ENCODE data around the gene HENMT1.

DNA sequence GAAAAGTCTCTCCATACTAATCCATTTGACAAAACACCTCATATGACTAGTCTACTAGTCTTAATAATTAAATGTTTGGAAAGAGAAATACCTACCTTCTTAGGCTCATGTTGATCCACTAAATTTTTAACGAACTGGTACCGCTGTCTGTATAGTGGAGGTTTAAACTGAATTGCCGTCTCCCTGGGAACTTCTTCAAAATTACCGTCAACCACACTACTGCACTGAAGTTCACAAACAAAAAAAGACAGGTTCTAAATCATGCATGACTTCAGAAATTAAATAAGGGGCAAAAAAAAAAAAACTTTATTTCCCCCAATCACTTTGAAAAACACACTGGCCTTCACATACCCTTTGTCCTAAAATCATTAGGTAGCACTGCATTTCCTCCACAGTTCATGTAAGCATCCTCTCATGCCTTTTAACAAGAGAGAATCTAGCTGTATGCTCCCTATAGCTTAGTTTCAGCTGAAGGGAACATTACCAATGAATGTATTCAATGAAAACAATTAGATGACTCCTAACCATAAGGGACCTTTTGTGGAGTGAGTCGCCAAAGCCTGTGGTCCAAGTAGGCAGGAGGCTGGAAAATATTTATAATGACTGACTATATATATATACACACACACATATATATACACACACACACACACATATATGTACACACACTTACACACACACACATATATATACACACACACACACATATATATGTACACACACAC, 3.4 kb downstream of the HENMT1 start:
- TF ChIP-seq, protein P1, sequence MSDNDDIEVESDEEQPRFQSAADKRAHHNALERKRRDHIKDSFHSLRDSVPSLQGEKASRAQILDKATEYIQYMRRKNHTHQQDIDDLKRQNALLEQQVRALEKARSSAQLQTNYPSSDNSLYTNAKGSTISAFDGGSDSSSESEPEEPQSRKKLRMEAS (IDR thresholded peaks at IDR 0.05; ENCODE audit: low read depth), result no peak
- TF ChIP-seq POLR2AphosphoS5 (IDR thresholded peaks at IDR 0.05; ENCODE audit: low read depth, low read length) (no peak), CTCF (IDR thresholded peaks at IDR 0.05) (no peak), EP300 (IDR thresholded peaks at IDR 0.05; ENCODE audit: borderline replicate concordance in 1 of 2, low read depth in 1 of 2, low read length in 1 of 2) (no peak), IRF3 (IDR thresholded peaks at IDR 0.05; ENCODE audit: low read depth, low read length) (no peak), JUND (IDR thresholded peaks at IDR 0.05) (no peak), GATA2 (CRISPR knock-in tag; IDR thresholded peaks at IDR 0.05) (no peak), RXRA (IDR thresholded peaks at IDR 0.05; ENCODE audit: borderline replicate concordance, low read depth) (no peak), RAD21 (IDR thresholded peaks at IDR 0.05; ENCODE audit: low read length) (no peak), SMC3 (IDR thresholded peaks at IDR 0.05; ENCODE audit: low read depth, low read length) (no peak), MXI1 (IDR thresholded peaks at IDR 0.05; ENCODE audit: low read depth, low read length) (no peak)
